Measurements from ENCODE around the gene NRG3.

GRCh38 chr10:81871558-81871957 is 3.4 kb upstream of the NRG3 start:
- TF ChIP-seq CTCF (IDR thresholded peaks at IDR 0.05) (no peak), POLR2AphosphoS5 (IDR thresholded peaks at IDR 0.05) (no peak)

All from prostate gland (tissue), 2 donors.